HG03432 (cell line): ENCODE results near the gene SDR39U1.
A peak's percentile ranks its signal among the peaks of the same experiment; 100 is the strongest.
"Not testable (repeated sequence)": the region's sequence is repeated elsewhere in the genome, so short reads cannot be mapped to it uniquely, and the experiment has no call there.

ENCODE experiments used
- ATAC-seq: cut with Tn5 transposase; IDR thresholded peaks from one replicate; pipeline ENCODE4 v1.9.1; 2021; ENCODE audit warnings: mild to moderate bottlenecking, moderate library complexity; ENCODE audit not compliant: unreplicated experiment

Gene SDR39U1, protein sequence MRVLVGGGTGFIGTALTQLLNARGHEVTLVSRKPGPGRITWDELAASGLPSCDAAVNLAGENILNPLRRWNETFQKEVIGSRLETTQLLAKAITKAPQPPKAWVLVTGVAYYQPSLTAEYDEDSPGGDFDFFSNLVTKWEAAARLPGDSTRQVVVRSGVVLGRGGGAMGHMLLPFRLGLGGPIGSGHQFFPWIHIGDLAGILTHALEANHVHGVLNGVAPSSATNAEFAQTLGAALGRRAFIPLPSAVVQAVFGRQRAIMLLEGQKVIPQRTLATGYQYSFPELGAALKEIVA

DNA sequence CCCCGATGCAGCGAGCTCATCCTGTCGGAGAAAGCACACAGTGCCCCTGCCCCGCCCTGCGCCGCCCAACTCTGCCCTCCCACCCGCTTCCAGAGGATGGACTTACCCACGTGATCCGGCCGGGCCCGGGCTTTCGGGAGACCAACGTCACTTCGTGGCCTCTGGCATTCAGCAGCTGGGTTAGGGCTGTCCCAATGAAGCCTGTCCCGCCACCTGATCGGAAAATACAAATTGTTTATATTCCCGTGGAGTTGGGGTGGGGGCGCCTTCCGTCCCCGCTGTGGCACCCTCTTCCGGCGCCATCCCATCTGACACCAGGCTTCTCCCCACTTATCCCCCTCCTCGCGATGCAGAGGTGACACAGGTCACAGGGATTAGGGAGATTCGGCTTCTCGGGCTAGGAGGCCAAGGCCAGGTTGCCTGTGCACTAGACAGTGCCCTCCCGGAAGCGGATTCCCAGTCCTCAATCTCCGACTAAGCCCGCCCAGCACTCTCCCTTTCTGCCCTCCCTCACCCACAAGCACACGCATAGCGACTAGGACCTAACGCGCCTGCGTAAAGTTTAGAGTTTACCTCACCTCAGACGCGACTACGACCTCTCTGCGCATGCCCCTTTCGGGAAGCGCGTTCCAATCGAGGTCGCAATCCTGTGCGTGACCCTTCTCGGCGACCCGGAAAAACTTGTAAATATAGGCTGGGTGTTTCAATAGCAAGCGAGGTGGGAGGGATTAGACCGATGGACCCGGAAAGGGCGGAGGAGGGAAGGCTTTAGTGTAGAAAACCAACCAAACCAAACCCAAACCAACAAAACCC lies at the start of gene SDR39U1:
Gene SDR39U1, minus strand, starts transcription at position 537 of the 813 bp plus-strand sequence. Its CDS starts 7 bp downstream, at position 530.
- peak; percentile 91 for ATAC-seq

DNA sequence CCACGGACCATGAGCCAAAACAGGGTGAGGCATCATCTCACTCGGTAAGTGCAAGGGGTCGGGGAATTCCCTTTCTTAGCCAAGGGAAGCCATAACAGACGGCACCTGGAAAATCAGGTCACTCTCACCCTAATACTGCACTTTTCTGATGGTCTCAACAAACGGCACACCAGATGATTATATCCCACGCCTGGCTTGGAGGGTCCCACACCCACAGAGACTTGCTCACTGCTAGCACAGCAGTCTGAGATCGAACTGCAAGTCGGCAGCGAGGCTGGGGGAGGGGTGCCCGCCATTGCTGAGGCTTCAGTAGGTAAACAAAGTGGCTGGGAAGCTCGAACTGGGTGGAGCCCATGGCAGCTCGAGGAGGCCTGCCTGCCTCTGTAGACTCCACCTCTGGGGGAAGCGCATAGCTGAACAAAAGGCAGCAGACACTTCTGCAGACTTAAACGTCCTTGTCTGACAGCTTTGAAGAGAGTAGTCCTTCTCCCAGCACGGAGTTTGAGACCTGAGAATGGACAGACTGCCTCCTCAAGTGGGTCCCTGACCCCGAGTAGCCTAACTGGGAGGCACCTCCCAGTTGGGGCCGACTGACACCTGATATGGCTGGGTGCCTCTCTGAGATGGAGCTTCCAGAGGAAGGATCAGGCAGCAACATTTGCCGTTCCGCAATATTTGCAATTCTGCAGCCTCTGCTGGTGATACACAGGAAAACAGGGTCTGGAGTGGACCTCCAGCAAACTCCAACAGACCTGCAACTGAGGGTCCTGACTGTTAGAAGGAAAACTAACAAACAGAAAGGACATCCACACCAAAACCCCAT lies 49.2 kb upstream of the SDR39U1 start:
- not testable (repeated sequence) for ATAC-seq

DNA sequence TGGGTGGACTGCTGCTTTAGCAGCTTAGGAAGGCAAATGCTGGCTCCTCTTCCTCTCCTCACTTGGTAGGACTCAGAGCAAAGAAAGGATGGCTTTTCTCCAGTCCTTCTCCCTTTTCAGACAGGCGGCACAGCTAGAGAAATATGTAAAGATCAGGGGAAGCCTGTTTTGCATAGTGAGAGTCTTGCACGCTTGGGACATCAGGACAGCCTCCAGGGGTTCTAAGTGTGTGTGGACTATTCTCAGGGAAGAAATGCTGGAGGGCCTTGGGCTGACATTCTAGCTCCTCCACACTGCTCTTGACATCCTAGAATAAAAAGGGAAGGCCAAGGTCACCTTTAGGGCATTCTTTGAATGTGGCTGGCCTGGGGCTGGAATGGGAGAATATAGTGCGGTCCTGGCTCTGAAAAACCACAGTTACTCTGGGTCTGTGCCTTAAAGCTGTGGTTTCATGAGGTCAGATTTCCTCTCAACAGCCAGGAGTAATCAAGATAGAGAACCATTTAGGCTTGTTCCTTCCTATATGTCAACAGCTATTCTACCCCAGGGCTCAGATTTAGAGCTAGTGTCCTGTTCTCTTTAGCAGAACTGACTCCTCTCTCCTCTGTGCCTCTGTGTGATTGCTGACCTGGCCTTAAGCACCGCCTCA lies 41.2 kb upstream of the SDR39U1 start:
- no peak for ATAC-seq

DNA sequence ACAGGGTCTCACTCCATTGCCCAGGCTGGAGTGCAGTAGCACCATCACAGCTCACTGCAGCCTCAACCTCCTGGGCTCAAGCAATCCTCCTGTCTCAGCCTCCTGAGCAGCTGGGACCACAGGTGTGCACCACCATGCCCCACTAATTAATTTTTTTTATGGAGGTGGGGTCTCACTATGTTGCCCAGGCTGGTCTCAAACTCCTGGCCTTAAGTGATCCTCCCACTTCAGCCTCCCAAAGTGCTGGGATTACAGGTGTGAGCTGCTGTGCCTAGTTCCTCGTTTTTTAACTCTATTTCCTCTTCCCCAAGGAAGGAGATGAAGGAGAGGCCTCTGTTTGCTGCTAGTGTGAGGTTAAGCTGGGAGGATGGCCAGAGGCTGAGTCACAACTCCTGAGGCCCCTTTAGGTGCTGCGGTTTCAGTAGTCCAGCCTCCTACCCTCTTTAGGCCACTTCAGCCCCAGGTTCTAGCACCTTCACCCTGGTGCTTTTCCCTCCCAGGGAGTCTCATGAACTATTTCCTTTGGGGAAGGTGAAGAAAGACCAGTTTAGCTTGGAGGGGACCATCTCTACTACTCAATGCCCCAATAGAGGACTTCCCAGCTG lies 40.2 kb upstream of the SDR39U1 start:
- not testable (repeated sequence) for ATAC-seq

DNA sequence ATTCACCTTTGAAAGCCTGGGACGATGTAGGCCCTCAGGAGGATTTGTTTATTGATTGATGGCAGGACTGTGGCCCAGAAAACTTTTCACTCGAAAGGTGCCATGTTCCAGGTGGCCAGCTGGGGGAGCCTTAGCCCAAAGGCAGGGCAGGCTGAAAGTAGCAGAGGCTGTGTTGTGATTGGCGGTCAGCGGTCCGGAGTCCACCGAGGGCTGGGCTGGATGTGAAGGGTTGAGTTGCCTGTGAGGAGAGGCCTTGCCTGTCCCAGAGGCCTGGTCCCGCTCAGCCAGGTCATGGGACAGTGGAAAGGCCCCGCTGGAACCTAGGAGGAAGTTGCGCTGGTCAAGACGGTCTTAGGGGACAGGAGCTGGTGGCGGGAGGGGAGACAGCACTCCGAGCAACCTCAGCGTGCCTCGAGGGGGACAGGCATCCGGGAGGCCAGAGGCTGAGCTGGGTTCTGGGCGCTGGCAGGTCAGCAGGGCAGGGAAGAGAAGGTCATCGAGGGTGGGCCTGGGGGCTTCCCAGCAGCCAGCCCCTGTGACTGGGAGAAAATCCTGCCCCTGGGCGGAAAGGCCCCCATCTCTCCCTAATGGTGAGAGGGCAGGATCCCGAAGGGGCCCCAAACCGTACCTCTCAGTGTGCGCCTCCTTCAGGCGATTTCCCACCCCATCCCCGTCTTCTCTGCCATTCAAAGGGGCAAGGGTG lies 39.2 kb upstream of the SDR39U1 start:
- ATAC-seq, result peak; percentile 85

DNA sequence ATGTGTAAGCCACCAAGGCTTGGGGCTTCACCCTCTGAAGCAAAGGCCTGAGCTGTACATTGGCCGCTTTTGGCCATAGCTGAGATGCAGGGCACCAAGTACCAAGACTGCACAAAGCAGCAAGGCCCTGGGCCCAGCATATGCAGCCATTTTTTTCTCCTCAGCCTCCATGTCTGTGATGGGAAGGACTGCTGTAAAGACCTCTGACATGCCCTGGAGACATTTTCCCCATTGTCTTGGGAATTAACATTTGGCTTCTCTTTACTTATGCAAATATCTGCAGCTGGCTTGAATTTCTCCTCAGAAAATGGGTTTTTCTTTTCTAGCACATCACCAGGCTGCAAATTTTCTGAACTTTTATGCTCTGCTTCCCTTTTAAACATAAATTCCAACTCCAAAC lies 37.4 kb upstream of the SDR39U1 start:
- ATAC-seq, result not testable (repeated sequence)

DNA sequence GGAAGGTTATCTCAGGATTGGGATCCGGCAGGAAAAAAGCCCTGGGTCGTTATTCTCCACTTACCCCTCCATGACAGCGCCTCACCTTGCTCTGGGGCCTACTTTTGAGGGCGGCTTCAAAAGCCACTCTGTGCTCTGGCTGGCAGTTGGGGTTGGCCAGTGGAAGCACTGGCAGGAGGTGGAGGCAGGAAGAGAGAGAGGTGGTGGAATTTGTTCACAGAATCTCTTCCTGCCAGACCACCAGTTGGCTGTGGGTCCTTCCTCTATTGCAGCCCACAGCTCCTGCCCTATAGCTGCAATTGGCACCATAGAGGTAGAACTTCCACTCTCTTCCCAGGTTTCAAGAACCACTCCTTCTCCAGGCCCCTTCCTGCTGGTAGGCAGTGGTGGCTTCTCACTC lies 32.7 kb upstream of the SDR39U1 start:
- ATAC-seq, result no peak

DNA sequence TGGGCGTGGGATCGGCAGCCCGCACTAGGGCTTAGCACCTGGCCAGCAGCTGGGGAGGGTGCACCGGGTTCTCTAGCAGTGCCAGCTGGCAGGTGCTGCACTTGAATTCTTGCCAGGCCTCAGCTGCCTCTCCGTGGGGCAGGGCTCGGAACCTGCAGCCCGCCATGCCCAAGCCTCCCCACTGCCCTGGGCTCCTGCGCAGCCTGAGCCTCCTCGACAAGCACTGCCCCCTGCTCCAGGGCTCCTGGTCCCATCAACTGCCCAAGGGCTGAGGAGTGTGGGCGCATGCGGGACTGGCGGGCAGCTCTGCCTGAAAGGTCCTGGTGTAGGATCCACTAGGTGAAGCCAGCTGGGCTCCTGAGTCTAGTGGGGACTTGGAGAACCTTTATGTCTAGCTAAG lies 30.6 kb upstream of the SDR39U1 start:
- ATAC-seq, result no peak

DNA sequence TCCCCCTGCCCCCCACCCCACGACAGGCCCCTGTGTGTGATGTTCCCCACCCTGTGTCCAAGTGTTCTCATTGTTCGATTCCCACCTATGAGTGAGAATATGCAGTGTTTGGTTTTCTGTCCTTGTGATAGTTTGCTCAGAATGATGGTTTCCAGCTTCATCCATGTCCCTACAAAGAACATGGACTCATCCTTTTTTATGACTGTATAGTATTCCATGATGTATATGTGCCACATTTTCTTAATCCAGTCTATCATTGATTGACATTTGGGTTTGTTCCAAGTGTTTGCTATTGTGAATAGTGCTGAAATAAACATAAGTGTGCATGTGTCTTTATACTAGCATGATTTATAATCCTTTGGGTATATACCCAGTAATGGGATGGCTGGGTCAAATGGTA lies 27.9 kb upstream of the SDR39U1 start:
- ATAC-seq, result not testable (repeated sequence)

DNA sequence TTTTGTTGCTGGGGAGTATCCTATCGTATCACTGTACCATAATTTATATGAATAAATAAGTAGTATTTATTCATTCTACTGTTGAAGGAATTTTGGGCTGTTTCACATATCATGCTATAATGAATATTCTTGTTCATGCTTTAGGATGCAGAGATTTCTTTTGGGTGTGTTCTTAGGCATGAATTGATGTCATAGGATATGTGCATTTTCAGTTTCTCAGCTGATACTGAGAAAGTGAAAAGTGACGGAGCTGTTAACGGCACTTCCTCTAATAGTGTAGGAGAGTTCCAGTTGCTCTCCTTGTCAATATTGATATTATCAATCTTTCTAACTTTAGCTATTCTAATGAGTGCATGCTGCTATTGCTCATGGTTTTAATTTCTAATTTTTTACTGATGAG lies 23.2 kb upstream of the SDR39U1 start:
- ATAC-seq, result no peak

DNA sequence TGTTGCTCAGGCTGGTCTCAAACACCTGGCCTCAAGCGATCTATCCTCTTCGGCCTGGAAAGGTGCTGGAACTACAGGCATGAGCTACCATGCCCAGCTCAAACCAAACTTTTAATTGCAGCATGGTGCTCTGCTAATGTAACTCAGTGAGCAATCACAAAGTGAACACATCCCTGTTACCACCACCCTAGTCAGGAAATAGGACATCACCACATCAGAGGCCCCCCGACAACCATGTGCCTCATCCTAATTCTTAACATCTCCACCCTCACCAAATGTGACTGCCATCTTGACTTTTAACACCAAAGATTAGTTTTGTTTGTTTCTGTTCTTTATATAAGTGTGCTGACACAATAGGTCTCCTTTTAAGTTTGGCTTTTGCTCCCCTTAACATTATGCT lies 22.8 kb upstream of the SDR39U1 start:
- ATAC-seq, result no peak

DNA sequence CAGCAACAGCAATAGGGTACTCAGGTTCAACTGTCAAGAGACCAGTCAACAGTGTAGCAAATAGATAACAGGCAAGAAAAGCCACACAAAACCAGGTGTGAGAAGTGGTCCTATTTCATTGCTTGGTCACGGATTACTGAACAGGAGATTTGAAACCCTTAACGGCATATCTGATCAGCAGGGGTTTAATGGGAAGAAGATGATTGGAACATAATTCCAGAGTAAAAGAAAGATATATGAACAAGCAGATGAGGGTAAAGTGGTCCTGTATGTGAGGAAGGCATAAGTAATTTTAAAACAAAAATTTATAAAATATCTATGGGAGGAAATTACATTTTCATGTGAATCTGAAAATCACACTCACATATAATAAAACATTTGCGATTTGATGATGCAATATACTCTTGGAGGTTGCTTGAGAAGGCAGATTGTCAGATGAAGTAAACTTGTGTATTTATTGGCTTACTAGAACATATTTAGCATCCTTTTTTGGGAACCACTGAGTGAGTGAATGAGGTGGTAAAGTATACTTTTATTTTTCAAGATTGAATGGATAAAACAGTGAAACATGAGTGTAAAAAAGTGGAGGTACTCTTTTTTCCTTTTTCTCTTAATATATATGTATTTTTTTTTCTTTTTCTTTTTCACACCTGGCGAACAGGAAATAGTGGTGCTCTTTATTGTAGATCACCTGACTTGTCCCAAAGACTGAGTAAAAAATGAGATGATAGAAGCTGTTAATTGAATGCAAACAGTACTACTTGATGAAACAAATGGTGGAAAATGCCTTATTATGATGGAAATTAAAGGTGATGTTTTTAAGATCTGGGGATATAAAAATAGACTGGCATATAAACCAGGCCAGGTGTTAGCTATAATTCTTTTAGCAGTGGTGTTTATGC lies 21.6 kb upstream of the SDR39U1 start:
- ATAC-seq, result no peak

DNA sequence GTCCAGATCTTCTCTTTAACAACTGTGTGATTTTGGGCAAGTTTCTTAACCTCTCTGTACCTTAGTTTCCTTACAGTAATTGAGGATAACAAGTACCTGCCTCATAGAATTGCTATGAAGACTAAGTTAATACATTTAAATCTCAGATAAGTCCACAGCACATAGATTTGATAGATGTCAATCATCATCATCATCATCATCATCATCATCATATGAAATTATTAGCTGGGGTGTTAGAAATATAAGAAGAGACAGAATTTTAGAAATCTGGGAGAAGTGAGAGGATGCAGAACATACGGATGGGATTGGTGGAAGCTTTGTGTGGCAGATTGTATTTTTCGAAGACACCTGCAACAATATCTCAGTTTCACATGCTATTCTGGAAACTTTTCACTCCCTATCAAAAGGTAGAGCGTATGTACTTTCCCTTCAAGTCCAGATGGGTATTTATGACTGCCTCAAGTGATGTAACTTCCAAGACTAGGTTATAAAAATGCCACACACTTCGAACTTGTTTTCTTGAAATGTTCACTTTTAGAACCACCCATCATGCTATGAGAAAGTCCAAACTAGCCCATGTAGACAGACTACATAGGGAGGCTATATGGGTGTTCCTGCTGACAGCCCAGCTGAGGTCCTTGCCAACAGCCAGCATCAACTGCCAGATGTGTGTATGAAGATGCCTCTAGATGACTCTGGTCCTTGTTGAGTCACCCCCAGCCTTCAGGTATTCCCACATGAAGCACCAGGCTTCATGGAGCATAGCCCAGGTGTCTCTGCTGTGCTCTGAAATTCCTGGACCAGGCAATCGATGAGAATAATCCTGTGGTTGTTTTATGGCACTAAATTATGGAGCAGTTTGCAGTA lies 20.7 kb upstream of the SDR39U1 start:
- ATAC-seq, result no peak

DNA sequence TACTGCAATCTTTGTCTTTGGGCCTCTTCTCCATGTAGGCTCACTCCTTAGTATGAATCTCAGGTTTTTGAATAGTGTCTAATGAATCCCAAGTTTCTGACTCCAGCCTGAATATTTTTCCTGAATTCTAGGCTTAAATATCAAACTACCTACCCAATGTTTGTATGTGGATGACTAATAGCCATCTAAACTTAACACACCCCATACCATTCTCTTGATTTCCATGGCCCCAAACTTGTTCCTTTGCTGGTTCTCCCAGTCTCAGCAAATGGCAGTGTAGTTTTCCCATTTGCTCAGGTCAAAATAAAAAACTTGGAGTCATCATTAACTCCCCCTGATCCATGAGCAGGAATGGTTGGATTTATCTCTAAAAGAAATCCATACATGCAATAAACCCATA lies 18.8 kb upstream of the SDR39U1 start:
- no peak for ATAC-seq

DNA sequence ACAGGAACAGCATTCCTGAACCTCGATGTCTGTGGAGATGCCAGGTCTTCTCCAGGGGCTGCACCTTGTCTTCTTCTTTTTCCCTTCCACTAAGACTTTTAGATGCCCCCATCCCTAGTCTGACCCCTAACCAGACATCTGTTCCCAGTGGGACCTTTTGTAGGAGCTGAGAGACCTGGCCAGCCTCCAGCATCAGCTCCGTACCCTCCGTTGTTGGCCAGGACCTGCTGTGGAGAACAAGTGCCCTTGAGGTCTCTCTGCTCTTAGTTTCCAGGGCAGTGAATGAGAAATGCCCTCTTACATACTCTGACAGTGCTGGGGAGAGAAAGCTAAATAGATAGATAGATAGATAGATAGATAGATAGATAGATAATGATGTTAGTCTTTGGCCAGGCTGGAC lies 16.8 kb upstream of the SDR39U1 start:
- ATAC-seq, result no peak

DNA sequence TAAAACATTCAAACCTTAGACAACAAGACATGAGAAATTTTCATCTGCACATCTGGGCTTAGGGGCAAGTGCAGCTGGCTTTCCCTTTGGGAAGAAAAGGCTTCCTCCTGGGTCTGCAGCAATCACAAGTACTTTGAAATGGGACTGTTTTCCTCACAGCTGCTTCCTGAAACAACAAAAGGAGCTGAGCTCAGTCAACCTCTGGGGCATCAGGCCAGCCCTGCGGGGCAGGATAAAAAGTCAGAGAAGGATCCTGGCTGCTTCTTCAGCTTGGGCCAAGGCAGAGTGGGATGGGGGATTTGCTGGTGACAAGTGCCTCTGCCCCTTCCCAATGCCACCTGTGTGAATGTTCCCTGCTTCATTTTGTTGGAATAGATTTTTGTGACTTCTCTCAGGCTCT lies 16.2 kb upstream of the SDR39U1 start:
- ATAC-seq, result no peak

DNA sequence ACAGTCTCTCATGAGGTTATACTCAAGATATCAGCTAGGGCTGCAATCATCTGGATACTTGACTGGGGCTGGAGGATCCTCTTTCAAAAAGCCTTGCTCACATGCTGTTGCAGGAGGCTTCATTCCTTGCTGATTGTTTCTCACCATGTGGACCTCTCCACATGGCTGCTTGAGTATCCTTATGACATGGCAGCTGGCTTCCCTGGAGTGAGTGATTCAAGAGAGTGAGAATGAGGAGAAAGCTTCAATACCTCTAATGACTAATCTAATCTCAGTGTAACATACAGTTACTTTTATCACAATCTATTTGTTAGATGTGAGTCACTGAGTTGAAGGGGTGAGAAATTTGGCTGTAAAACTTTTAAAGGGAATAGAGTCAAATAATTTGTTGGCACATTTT lies 14.4 kb upstream of the SDR39U1 start:
- ATAC-seq, result no peak

DNA sequence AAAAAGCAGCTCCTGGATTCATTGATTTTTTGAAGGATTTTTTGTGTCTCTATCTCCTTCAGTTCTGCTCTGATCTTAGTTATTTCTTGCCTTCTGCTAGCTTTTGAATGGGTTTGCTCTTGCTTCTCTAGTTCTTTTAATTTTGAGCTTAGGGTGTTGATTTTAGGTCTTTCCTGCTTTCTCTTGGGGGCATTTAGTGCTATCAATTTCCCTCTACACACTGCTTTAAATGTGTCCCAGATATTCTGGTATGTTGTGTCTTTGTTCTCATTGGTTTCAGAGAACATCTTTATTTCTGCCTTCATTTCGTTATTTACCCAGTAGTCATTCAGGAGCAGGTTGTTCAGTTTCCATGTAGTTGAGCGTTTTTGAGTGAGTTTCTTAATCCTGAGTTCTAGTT lies 8.3 kb upstream of the SDR39U1 start:
- not testable (repeated sequence) for ATAC-seq
